DOHH2 (cell line): ENCODE measurements around the gene MTLN.

Experiments
- CTCF ChIP-seq: fragments of 200-600 bp; sonication (generic); IDR thresholded peaks from one replicate; pipeline ENCODE4 v1.5.1; 2014; ENCODE audit warnings: antibody characterized with exemption, mild to moderate bottlenecking, low read depth, low read length; ENCODE audit not compliant: poor library complexity, severe bottlenecking
- EZH2phosphoT487 ChIP-seq: fragments of 200-600 bp; sonication (generic); IDR thresholded peaks from 2 replicates; pipeline ENCODE4 v1.6.1; 2017; ENCODE audit warnings: borderline replicate concordance, mild to moderate bottlenecking, antibody characterized with exemption, low read length, moderate library complexity, mixed read lengths

- TF ChIP-seq CTCF (no peak), EZH2phosphoT487 (no peak)
These were observed 3.3 kb upstream of the MTLN start for GRCh38 chr2:110215566-110216158.
